AG10803 (cell line): Measurements from ENCODE around the gene RASL10B.

Experiments used
- DNase-seq: peaks from one replicate; pipeline ENCODE4 v3.0.0; 2010; ENCODE audit warnings: low read depth
- H3K4me3 ChIP-seq: 2 replicates; pipeline ENCODE4 v1.5.1; 2011; ENCODE audit warnings: mild to moderate bottlenecking, low read length, control low read depth
- TF ChIP-seq, protein P1 (sequence below): conservative IDR thresholded peaks from 2 replicates; pipeline ENCODE4 v1.5.1; 2011; ENCODE audit warnings: mild to moderate bottlenecking, low read length, control low read depth, inconsistent platforms

The RASL10B gene

DNA sequence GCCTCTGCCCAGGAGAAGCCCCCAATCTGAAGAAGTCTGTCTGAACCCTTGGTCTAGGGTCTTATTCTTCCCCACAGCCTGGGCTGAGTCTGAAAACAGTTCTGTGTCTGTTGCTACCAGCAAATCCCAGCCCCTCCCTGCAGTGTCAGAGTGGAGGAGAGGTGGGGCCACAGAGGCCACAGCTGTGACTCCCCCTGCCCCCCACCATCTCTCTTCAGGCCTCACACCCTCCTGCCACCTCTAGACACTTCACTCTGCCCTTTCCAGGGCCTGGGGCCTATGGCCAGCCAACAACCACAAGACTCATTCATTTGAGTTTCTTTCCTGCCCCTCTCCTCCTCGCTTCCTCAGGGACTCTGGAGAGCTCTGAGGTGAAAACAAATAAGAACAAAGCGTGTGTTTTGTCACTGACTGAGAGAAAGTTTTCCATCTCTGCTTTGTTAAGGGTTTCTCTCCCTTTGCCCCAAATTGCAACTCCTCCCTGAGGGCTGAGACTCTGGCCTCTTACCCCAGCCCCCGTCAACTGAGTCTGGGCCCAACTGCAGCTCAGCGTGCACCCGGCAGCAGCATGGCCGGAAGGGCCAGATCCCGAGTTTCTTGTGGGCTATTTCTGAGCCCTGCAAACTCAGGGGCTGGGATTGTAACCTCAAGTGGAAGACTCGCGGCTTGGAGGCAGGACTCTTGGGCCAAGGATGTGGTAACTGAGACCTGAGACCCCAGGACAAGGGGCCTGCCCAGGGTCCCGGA, 42.4 kb downstream of the RASL10B start:
- TF ChIP-seq, protein P1, sequence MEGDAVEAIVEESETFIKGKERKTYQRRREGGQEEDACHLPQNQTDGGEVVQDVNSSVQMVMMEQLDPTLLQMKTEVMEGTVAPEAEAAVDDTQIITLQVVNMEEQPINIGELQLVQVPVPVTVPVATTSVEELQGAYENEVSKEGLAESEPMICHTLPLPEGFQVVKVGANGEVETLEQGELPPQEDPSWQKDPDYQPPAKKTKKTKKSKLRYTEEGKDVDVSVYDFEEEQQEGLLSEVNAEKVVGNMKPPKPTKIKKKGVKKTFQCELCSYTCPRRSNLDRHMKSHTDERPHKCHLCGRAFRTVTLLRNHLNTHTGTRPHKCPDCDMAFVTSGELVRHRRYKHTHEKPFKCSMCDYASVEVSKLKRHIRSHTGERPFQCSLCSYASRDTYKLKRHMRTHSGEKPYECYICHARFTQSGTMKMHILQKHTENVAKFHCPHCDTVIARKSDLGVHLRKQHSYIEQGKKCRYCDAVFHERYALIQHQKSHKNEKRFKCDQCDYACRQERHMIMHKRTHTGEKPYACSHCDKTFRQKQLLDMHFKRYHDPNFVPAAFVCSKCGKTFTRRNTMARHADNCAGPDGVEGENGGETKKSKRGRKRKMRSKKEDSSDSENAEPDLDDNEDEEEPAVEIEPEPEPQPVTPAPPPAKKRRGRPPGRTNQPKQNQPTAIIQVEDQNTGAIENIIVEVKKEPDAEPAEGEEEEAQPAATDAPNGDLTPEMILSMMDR = no peak
- DNase-seq = no peak
- H3K4me3 ChIP-seq = no peak overlapping the region

DNA sequence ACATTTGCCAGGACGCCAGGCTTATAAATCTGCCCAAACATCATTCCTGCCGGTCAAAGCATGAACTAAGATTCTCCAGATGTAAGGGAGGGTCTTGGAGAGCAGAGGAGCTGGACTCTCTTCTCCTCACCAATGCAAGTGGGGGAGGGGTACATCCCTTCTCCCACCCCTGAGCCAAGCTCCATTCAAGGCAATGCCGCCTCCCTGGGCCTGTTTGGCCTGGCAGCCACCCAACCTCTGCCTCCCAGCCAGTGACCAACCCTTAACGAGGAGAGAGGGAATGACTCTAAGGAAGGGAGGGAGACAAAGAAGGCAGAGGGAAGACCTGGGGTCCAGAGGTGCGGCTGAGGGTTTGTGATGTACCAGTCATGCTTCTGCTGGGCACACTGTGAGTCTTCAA, 43.1 kb downstream of the RASL10B start:
- DNase-seq = no peak
- no peak overlapping the region for H3K4me3 ChIP-seq
- TF ChIP-seq, protein P1 = no peak

DNA sequence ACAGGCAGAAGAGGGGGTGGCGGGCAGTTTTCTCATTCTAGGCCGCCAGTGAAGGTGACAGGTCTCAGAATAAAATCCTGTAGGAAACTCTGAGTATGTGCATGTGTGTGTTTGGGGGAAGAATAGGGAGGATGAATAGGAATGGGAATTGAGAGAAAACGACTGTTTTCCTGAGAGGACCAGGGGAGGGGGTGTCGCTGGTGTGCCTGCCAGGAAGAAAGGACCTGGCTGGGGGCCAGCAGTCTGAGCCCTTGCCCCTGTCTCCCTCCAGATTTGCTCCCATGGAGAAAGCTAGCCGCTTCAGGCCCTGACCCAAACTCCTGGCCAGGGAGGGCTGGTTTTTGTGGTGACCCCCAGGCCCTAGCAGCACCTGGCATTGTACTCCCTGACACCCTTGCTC, 43.6 kb downstream of the RASL10B start:
- H3K4me3 ChIP-seq = no peak overlapping the region
- TF ChIP-seq, protein P1 = no peak
- no peak for DNase-seq

DNA sequence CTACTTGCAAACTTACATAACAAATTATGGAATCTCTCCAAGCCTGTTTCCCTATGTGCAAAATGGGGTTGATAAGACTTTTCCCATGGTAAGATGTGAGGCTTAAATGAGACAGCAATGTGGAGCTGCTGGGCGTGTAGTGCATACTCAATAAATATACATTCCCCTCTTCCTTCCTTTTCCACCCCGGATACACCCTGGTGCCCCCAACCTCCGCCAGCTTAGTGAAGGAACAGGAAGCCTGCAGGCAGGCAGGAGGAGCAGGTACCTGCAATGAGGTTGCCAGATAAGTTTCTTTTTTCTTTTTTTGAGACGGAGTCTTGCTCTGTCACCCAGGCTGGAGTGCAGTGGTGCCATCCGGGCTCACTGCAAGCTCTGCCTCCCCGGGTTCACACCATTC, 44.1 kb downstream of the RASL10B start:
- TF ChIP-seq, protein P1 = no peak
- H3K4me3 ChIP-seq = no peak overlapping the region
- no peak for DNase-seq

DNA sequence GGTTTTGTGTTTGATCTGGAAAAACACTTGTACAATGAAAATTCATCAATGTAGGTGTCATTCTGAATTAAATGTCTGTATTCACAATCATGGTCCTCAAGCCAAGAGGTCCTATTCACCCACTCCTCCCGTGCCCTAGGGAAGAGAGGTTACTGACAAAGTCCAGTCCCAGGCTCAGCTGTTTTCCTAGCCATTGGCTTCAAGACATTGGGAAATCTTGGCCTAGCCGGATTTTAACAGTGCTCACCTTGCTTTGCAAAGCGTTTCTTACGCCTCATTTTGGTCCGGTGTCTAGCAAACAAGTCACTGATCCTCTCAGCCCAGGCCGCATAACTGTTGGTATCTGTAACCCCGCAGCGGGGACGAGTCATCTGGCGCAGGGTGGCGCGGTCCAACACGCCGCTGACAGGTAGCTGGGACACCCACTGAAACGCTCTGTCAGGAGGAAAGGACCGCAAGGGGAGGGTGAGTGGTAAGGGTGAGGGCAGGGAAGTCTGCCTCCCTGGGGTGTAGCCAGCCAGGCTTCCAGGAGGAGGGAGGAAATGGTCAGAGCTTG, 47.3 kb downstream of the RASL10B start:
- TF ChIP-seq, protein P1 = no peak
- H3K4me3 ChIP-seq = no peak overlapping the region
- DNase-seq = peak; percentile 5

DNA sequence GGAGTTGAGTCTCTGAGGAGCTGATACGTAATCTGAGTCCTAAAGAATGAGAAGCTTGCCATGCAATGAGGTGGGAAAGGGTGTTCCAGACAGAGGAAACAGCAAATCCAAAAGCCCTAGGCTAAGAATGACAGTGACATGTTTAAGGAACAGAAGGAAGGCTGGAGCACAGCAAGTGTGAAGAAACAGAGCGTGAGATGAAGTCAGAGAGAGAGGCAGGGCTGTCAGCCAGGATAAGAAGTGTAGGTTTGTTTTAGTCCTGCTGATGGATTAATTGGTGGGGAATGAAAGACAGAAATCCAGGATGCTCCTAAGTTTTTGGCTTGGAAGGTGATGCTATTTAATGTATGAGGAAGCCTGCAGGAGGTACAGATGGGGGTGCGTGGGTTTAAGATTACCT, 49.5 kb downstream of the RASL10B start:
- TF ChIP-seq, protein P1 = no peak
- DNase-seq = no peak
- no peak overlapping the region for H3K4me3 ChIP-seq

DNA sequence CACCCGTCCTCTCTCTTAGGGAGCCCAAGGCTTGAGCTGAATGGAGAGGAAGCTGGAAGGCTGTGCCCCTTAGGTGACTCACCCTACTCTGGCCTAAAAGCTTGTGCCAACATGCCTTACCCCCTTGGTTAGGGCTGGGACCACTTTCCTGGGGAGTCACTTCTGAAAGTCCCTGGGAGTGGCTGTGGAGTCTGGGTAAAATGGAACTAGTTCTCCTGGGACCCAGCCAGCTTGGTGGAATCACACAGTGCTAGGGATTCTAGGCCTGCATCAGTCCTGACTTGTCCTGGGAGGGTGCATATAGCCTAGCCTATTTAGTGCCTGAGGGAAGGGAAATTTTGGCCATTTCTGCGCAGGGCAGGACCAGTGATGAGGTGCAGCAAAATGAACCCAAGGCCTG, 53.5 kb downstream of the RASL10B start:
- DNase-seq = no peak
- TF ChIP-seq, protein P1 = no peak

More for the DNA sequence above, 53.5 kb downstream of the RASL10B start:
- no peak overlapping the region for H3K4me3 ChIP-seq
